OCI-LY7 (cell line): Measurements from ENCODE around the gene GFY. TPM values are rescaled to one million over a fixed set of nuclear protein-coding genes. Genes with fewer than 3 reads are reported as not detected.

ENCODE experiments used
- BruUV-seq: library from RNA; stranded (reverse); fragments of 400-500 nt; replicated peaks from 2 replicates; lab custom pipeline; 2021; lab: Mats Ljungman, UMichigan
- CTCF ChIA-PET: fragments of 300-600 bp; sonication (Branson Sonifier 250); formaldehyde crosslinking; loops from one replicate; lab custom pipeline; 2022; ENCODE audit warnings: antibody characterized with exemption; ENCODE audit not compliant: unreplicated experiment; lab: Charles Lee
- POLR2A ChIA-PET: fragments of 300-600 bp; sonication (Branson Sonifier 250); formaldehyde crosslinking; loops from one replicate; lab custom pipeline; 2022; ENCODE audit warnings: antibody characterized with exemption; lab: Charles Lee
- DNase-seq: peaks from one replicate; pipeline ENCODE4 v3.0.0-alpha.2; 2015; ENCODE audit warnings: low spot score
- H2AFZ ChIP-seq: fragments of 200-600 bp; sonication (generic), shearing (Covaris generic); 2 replicates; pipeline ENCODE4 v1.6.1; 2014; ENCODE audit warnings: mild to moderate bottlenecking, antibody characterized with exemption, low read length, moderate library complexity
- H3K27ac ChIP-seq: fragments of 200-600 bp; sonication (generic); 2 replicates; pipeline ENCODE4 v1.5.1; 2014; ENCODE audit warnings: mixed run types, low read depth, mild to moderate bottlenecking, moderate library complexity, low read length, inconsistent platforms; ENCODE audit not compliant: poor library complexity, severe bottlenecking
- H3K36me3 ChIP-seq: fragments of 200-600 bp; sonication (generic); 2 replicates; pipeline ENCODE4 v1.6.1; 2014; ENCODE audit warnings: mild to moderate bottlenecking, antibody characterized with exemption, low read length, moderate library complexity, mixed read lengths; ENCODE audit not compliant: insufficient read depth
- H3K4me1 ChIP-seq: fragments of 200-600 bp; sonication (generic); 2 replicates; pipeline ENCODE4 v1.5.1; 2014; ENCODE audit warnings: mild to moderate bottlenecking, low read length; ENCODE audit not compliant: insufficient read depth, poor library complexity, severe bottlenecking
- H3K4me2 ChIP-seq: fragments of 200-600 bp; sonication (generic); 2 replicates; pipeline ENCODE4 v1.6.1; 2014; ENCODE audit warnings: mild to moderate bottlenecking, low read length
- H3K4me3 ChIP-seq: fragments of 200-600 bp; sonication (generic); 2 replicates; pipeline ENCODE4 v1.5.1; 2014; ENCODE audit warnings: mild to moderate bottlenecking, low read depth, low read length; ENCODE audit not compliant: poor library complexity, severe bottlenecking
- H3K79me2 ChIP-seq: fragments of 200-600 bp; sonication (generic); 2 replicates; pipeline ENCODE4 v1.6.1; 2016; ENCODE audit warnings: low read depth, mild to moderate bottlenecking, low read length, moderate library complexity, mixed read lengths; ENCODE audit not compliant: insufficient read depth
- H3K9me2 ChIP-seq: fragments of 200-600 bp; sonication (generic); 2 replicates; pipeline ENCODE4 v1.6.1; 2016; ENCODE audit warnings: mild to moderate bottlenecking, low read length, mixed read lengths; ENCODE audit not compliant: insufficient read depth
- H3K9me3 ChIP-seq: fragments of 200-600 bp; sonication (generic); 2 replicates; pipeline ENCODE4 v1.6.1; 2014; ENCODE audit warnings: mild to moderate bottlenecking, mixed run types, low read length, mixed read lengths
- H4K20me1 ChIP-seq: fragments of 200-600 bp; sonication (generic); 2 replicates; pipeline ENCODE4 v1.6.1; 2014; ENCODE audit warnings: mild to moderate bottlenecking, antibody characterized with exemption, low read length, moderate library complexity, mixed read lengths; ENCODE audit not compliant: insufficient read depth
- CTCF ChIP-seq: fragments of 200-600 bp; sonication (generic); conservative IDR thresholded peaks from 2 replicates; pipeline ENCODE4 v1.5.1; 2014; ENCODE audit warnings: mild to moderate bottlenecking, antibody characterized with exemption, low read length, moderate library complexity, mixed read lengths
- EZH2phosphoT487 ChIP-seq: fragments of 200-600 bp; sonication (generic); IDR thresholded peaks from 2 replicates; pipeline ENCODE4 v1.6.1; 2018; ENCODE audit warnings: low read depth, borderline replicate concordance, mild to moderate bottlenecking, mixed run types, antibody characterized with exemption, low read length, moderate library complexity, mixed read lengths
- intact Hi-C: fragments of 100-400 bp; cut with micrococcal nuclease; formaldehyde crosslinking; loops from one replicate; pipeline ENCODE4 v1.10.0; 2022; ENCODE audit not compliant: unreplicated experiment
- total RNA-seq, 2 experiments: library from RNA; depleted of rRNA in 1 of 2; stranded (reverse); fragments of >200 nt in 1 of 2; shearing (Covaris generic) in 1 of 2; gene quantifications; 2 replicates each; pipeline ENCODE4 v1.2.3, GENCODE V29; 2014 to 2022

GFY gene
- total RNA-seq, 2 experiments from 2014 or later: not detected

GRCh38 chr19:49414256-49414655 is 10.9 kb upstream of the GFY start:
- H3K4me3 ChIP-seq: no peak overlapping the region
- H4K20me1 ChIP-seq: no peaks in the 10 kb centered on the region
- H3K27ac ChIP-seq: no peak overlapping the region
- TF ChIP-seq EZH2phosphoT487 (no peak), CTCF (no peak)
- H3K4me1 ChIP-seq: peaks cover 70% of the 10 kb centered on the region
- no peaks in the 10 kb centered on the region for H3K79me2 ChIP-seq
- H3K9me2 ChIP-seq: no peaks in the 10 kb centered on the region
- H3K9me3 ChIP-seq: no peaks in the 10 kb centered on the region
- H2AFZ ChIP-seq: no peak overlapping the region
- ChIA-PET CTCF (no interaction called here), POLR2A (interaction anchor here (0.6 kb wide), 1 partner anchor 36 kb away, joined by 3 read pairs; no protein-coding TSS in a partner anchor)
- intact Hi-C loops: no loop called here
- no peak overlapping the region for H3K4me2 ChIP-seq
- no TSS peak for BruUV-seq
- no peaks in the 10 kb centered on the region for H3K36me3 ChIP-seq
- DNase-seq: no peak

- peak; percentile 19 for DNase-seq
- no peaks in the 10 kb centered on the region for H4K20me1 ChIP-seq
- no peaks in the 10 kb centered on the region for H3K9me2 ChIP-seq
- no peak for TF ChIP-seq CTCF
- TF ChIP-seq EZH2phosphoT487: no peak
- peaks cover 60% of the 10 kb centered on the region for H3K4me1 ChIP-seq
- no peak overlapping the region for H3K27ac ChIP-seq
- no peak overlapping the region for H3K4me3 ChIP-seq
- intact Hi-C loops: no loop called here
- CTCF ChIA-PET: no interaction called here
- POLR2A ChIA-PET: interaction anchor here (0.6 kb wide), 1 partner anchor 611 kb away, joined by 4 read pairs; no protein-coding TSS in a partner anchor
- H2AFZ ChIP-seq: peak overlapping the region; percentile 45
- H3K36me3 ChIP-seq: no peaks in the 10 kb centered on the region
- H3K9me3 ChIP-seq: no peaks in the 10 kb centered on the region
- peak overlapping the region; percentile 39; the same call in 1 of the 2 replicates for H3K4me2 ChIP-seq
- H3K79me2 ChIP-seq: no peaks in the 10 kb centered on the region
- no TSS peak for BruUV-seq
Measured at GRCh38 chr19:49415102-49415809, 9.9 kb upstream of the GFY start.

- intact Hi-C loops: no loop called here
Measured at GRCh38 chr19:49415810-49416200, 9.4 kb upstream of the GFY start.

More at GRCh38 chr19:49415810-49416200, 9.4 kb upstream of the GFY start:
- ChIA-PET POLR2A (no interaction called here), CTCF (no interaction called here)
- Histone ChIP-seq H3K79me2 (no peaks in the 10 kb centered on the region), H3K4me2 (peak overlapping the region; percentile 39; the same call in 1 of the 2 replicates), H3K4me3 (no peak overlapping the region), H3K4me1 (peaks cover 60% of the 10 kb centered on the region), H2AFZ (peak overlapping the region; percentile 45), H3K27ac (no peak overlapping the region), H3K9me2 (no peaks in the 10 kb centered on the region), H4K20me1 (no peaks in the 10 kb centered on the region), H3K9me3 (no peaks in the 10 kb centered on the region), H3K36me3 (no peaks in the 10 kb centered on the region)
- DNase-seq: no peak
- BruUV-seq: no TSS peak
- no peak for TF ChIP-seq EZH2phosphoT487
- TF ChIP-seq CTCF: no peak
